PC-3 (cell line): Measurements from ENCODE around the gene PRICKLE2. TPM values are rescaled to one million over a fixed set of nuclear protein-coding genes. Genes with fewer than 3 reads are reported as not detected.

Source experiments
- ATAC-seq: fragments of 200-7000 bp; cut with Tn5 transposase; 2 replicates; pipeline ENCODE4 v1.9.1; 2020; ENCODE audit warnings: mild to moderate bottlenecking, moderate library complexity
- BruUV-seq: library from RNA; stranded (reverse); fragments of 400-500 nt; replicated peaks from 2 replicates; lab custom pipeline; 2021; lab: Mats Ljungman, UMichigan
- CTCF ChIA-PET: fragments of 300-600 bp; sonication (Branson Sonifier 250); formaldehyde crosslinking; loops from one replicate; lab custom pipeline; 2022; ENCODE audit warnings: antibody characterized with exemption; lab: Charles Lee
- POLR2A ChIA-PET: fragments of 300-600 bp; sonication (Branson Sonifier 250); formaldehyde crosslinking; loops from one replicate; lab custom pipeline; 2022; ENCODE audit warnings: antibody characterized with exemption; ENCODE audit not compliant: unreplicated experiment; lab: Charles Lee
- DNase-seq: peaks from one replicate; pipeline ENCODE4 v3.0.0-alpha.2; 2015
- H2AFZ ChIP-seq: fragments of 300-600 bp; sonication (generic); 2 replicates; pipeline ENCODE4 v1.6.0; 2016; ENCODE audit warnings: antibody characterized with exemption, low read length
- H3F3A ChIP-seq: fragments of 300-600 bp; sonication (generic); one replicate; pipeline ENCODE4 v1.6.0; 2017; ENCODE audit warnings: antibody characterized with exemption, low read length, control low read depth, mild to moderate bottlenecking; ENCODE audit not compliant: unreplicated experiment
- H3K27ac ChIP-seq: fragments of 300-600 bp; sonication (generic); 2 replicates; pipeline ENCODE4 v1.5.1; 2016; ENCODE audit warnings: mild to moderate bottlenecking, low read length
- H3K27me3 ChIP-seq: fragments of 300-600 bp; sonication (generic); 2 replicates; pipeline ENCODE4 v1.6.1; 2016; ENCODE audit warnings: low read length, mixed read lengths
- H3K36me3 ChIP-seq: fragments of 300-600 bp; sonication (generic); 2 replicates; pipeline ENCODE4 v1.6.1; 2016; ENCODE audit warnings: low read depth, mixed run types, low read length, mixed read lengths
- H3K4me1 ChIP-seq: fragments of 300-600 bp; sonication (generic); 2 replicates; pipeline ENCODE4 v1.5.1; 2016; ENCODE audit warnings: low read length; ENCODE audit not compliant: insufficient read depth
- H3K4me2 ChIP-seq: fragments of 300-600 bp; sonication (generic); 2 replicates; pipeline ENCODE4 v1.6.0; 2016; ENCODE audit warnings: low read length
- H3K4me3 ChIP-seq: fragments of 300-600 bp; sonication (generic); 2 replicates; pipeline ENCODE4 v1.5.1; 2016; ENCODE audit warnings: mild to moderate bottlenecking, low read length, mixed read lengths
- H3K79me2 ChIP-seq: fragments of 300-600 bp; sonication (generic); 2 replicates; pipeline ENCODE4 v1.6.1; 2017; ENCODE audit warnings: low read length, mixed read lengths
- H3K9ac ChIP-seq: fragments of 300-600 bp; sonication (generic); 2 replicates; pipeline ENCODE4 v1.6.0; 2016; ENCODE audit warnings: mild to moderate bottlenecking, low read length
- H3K9me2 ChIP-seq: fragments of 300-600 bp; sonication (generic); replicated peaks from 2 replicates; pipeline ENCODE4 v1.6.1; 2016; ENCODE audit warnings: mixed run types, low read length, mixed read lengths
- H3K9me3 ChIP-seq: fragments of 300-600 bp; sonication (generic); 2 replicates; pipeline ENCODE4 v1.6.1; 2016; ENCODE audit warnings: low read length, mixed read lengths
- H4K20me1 ChIP-seq: fragments of 300-600 bp; sonication (generic); 2 replicates; pipeline ENCODE4 v1.6.1; 2016; ENCODE audit warnings: low read length, mixed read lengths
- EZH2 ChIP-seq: fragments of 300-600 bp; sonication (generic); IDR thresholded peaks from one replicate; pipeline ENCODE4 v1.6.1; 2017; ENCODE audit warnings: antibody characterized with exemption, mild to moderate bottlenecking, low read length; ENCODE audit not compliant: unreplicated experiment
- EZH2phosphoT487 ChIP-seq: fragments of 300-600 bp; sonication (generic); IDR thresholded peaks from 2 replicates; pipeline ENCODE4 v1.6.1; 2018; ENCODE audit warnings: mild to moderate bottlenecking, antibody characterized with exemption, low read length, borderline replicate concordance
- intact Hi-C: fragments of 100-400 bp; cut with micrococcal nuclease; formaldehyde crosslinking; loops from 2 replicates; pipeline ENCODE4 v1.9.0; 2023
- total RNA-seq: library from RNA; depleted of rRNA; stranded (reverse); fragments of >200 nt; gene quantifications from 2 replicates; pipeline ENCODE4 v1.2.3, GENCODE V29; 2014
- TF ChIP-seq, protein P1 (sequence below): fragments of 300-600 bp; sonication (generic); conservative IDR thresholded peaks from 2 replicates; pipeline ENCODE4 v1.5.1; 2017; ENCODE audit warnings: antibody characterized with exemption, low read depth, mild to moderate bottlenecking, low read length

The PRICKLE2 gene
- total RNA-seq, 1 experiment from 2014 or later, result 1.8 TPM

DNA sequence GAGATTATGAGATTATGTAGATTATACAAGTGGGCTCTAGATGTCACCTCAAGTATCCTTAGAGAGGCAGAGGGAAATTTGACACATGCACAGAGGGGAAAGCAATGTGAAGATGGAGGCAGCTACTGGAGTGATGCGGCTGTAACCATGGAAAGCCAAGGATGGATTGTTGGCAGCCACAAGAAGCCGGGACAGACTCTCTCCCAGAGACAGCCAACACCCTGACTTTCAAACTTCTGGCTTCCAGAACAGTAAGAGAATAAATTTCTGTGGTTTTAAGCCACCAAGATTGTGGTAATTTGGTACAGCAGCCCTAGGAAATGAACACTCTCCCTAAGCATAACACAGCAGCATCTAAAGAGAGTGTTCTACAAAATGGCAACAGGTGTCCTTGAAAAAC lies 34.4 kb upstream of the PRICKLE2 start:
- Histone ChIP-seq H3K4me1 (peaks cover 6% of the 10 kb centered on the region; the same call in 1 of the 2 replicates), H3K27me3 (no peaks in the 10 kb centered on the region), H3K9me3 (no peaks in the 10 kb centered on the region), H2AFZ (no peak overlapping the region), H4K20me1 (no peaks in the 10 kb centered on the region), H3K4me3 (no peak overlapping the region), H3K4me2 (no peak overlapping the region), H3K36me3 (no peaks in the 10 kb centered on the region), H3K9me2 (no peaks in the 10 kb centered on the region), H3K27ac (no peak overlapping the region), H3K79me2 (no peaks in the 10 kb centered on the region), H3K9ac (no peak overlapping the region), H3F3A (no peaks in the 10 kb centered on the region)
- BruUV-seq, result no TSS peak
- DNase-seq (no peak), ATAC-seq (no peak)
- TF ChIP-seq, protein P1, sequence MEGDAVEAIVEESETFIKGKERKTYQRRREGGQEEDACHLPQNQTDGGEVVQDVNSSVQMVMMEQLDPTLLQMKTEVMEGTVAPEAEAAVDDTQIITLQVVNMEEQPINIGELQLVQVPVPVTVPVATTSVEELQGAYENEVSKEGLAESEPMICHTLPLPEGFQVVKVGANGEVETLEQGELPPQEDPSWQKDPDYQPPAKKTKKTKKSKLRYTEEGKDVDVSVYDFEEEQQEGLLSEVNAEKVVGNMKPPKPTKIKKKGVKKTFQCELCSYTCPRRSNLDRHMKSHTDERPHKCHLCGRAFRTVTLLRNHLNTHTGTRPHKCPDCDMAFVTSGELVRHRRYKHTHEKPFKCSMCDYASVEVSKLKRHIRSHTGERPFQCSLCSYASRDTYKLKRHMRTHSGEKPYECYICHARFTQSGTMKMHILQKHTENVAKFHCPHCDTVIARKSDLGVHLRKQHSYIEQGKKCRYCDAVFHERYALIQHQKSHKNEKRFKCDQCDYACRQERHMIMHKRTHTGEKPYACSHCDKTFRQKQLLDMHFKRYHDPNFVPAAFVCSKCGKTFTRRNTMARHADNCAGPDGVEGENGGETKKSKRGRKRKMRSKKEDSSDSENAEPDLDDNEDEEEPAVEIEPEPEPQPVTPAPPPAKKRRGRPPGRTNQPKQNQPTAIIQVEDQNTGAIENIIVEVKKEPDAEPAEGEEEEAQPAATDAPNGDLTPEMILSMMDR, result no peak
- TF ChIP-seq EZH2 (no peak), EZH2phosphoT487 (no peak)
- ChIA-PET CTCF (no interaction called here), POLR2A (no interaction called here)
- intact Hi-C loops, result no loop called here

- BruUV-seq, result no TSS peak
- H3K9me3 ChIP-seq, result no peaks in the 10 kb centered on the region
- no peak overlapping the region for H2AFZ ChIP-seq
- no peaks in the 10 kb centered on the region for H3K36me3 ChIP-seq
- no peaks in the 10 kb centered on the region for H4K20me1 ChIP-seq
- TF ChIP-seq EZH2phosphoT487 (no peak), EZH2 (no peak)
- TF ChIP-seq, protein P1, result no peak
- no peaks in the 10 kb centered on the region for H3K27me3 ChIP-seq
- no peak overlapping the region for H3K9ac ChIP-seq
- H3K27ac ChIP-seq, result no peak overlapping the region
- no peak overlapping the region for H3K4me2 ChIP-seq
- H3K4me1 ChIP-seq, result no peaks in the 10 kb centered on the region
- H3K79me2 ChIP-seq, result no peaks in the 10 kb centered on the region
- ChIA-PET POLR2A (no interaction called here), CTCF (no interaction called here)
- no peaks in the 10 kb centered on the region for H3F3A ChIP-seq
- intact Hi-C loops, result no loop called here
- no peak for ATAC-seq
- no peak overlapping the region for H3K4me3 ChIP-seq
- H3K9me2 ChIP-seq, result no peaks in the 10 kb centered on the region
- DNase-seq, result no peak
Observed at GRCh38 chr3:64257100-64257755, 32.0 kb upstream of the PRICKLE2 start.

DNA sequence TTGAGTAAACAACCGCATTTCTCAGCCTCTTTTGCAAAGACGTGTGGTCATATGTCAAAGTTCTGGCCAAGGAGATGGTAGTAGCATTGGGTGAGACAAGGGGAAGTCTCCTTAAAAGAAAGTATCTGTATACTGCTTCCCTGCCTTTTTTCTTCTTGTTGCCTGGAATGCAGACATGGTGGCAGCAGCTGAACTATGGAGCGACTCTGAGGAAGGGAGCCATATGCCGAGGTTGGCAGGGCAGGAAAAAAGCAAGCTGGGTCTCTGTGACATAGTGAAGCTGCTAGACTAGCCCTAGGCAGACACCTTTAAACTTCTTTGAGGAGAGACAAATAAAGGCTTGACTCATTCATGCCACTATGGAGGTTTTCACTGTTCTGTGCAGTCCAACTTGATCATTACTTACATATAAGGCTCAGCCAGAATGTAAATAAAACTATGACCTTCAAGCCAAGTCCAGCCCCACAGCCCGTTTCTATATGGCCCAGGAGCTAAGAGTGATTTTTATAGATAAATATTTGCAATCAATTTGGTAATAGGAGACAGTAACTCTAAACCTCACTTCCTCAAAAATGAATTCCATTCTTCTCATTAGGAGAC lies 30.6 kb upstream of the PRICKLE2 start:
- Histone ChIP-seq H2AFZ (no peak overlapping the region), H3K4me2 (no peak overlapping the region), H3K36me3 (no peaks in the 10 kb centered on the region), H3K4me1 (no peaks in the 10 kb centered on the region), H3K9ac (no peak overlapping the region), H3F3A (no peaks in the 10 kb centered on the region), H3K9me3 (no peaks in the 10 kb centered on the region), H3K27me3 (no peaks in the 10 kb centered on the region), H3K4me3 (no peak overlapping the region), H3K9me2 (no peaks in the 10 kb centered on the region), H3K27ac (no peak overlapping the region), H3K79me2 (no peaks in the 10 kb centered on the region), H4K20me1 (no peaks in the 10 kb centered on the region)
- intact Hi-C loops, result no loop called here
- POLR2A ChIA-PET, result no interaction called here
- no peak for ATAC-seq
- no peak for DNase-seq
- no TSS peak for BruUV-seq
- no peak for TF ChIP-seq EZH2
- TF ChIP-seq, protein P1, result no peak
- TF ChIP-seq EZH2phosphoT487, result no peak
- CTCF ChIA-PET, result no interaction called here
